ENCODE results near the gene ZNF644. TPM values are rescaled to one million over a fixed set of nuclear protein-coding genes. Genes with fewer than 3 reads are reported as not detected.

ZNF644 gene
- polyA plus RNA-seq, 1 of the 3 experiments (the other 2 are of a cell fraction): 5.6 TPM

DNA sequence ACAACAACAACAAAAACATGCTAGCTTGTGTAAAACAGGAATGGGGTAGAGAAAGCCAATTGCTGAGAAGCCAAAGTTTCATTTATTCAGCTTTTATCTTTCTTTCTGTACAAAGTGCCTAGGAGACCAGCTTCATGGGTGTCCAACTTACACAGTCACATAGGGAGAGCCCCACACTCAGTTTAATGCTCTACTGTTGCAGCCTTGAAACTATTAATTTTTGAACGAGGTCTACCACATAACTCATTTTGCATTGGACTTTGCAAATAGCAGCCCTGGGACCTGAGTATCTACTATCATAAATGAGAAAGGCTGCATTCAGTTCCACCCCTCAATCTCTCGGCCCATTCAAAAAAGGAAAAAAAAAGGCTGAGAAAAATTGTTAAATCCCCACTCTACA, 98.8 kb downstream of the ZNF644 start:
- CTCF ChIA-PET: interaction anchor here (0.9 kb wide), 1 partner anchor 13 kb away, joined by 3 read pairs; no protein-coding TSS in a partner anchor
- Histone ChIP-seq H3K9ac (no peak overlapping the region), H3K36me3 (replicated peaks in 1 of 2; ENCODE audit: control insufficient read depth in 1 of 2, insufficient read depth in 2 of 2, low read length in 1 of 2) (no peaks in the 10 kb centered on the region), H3K27ac (ENCODE audit: low read depth in 2 of 2, low read length in 1 of 2) (no peak overlapping the region), H3K79me2 (ENCODE audit: insufficient read depth) (peaks cover 91% of the 10 kb centered on the region), H3K4me3 (ENCODE audit: low read depth in 2 of 2, low read length in 1 of 2) (no peak overlapping the region), H3K9me3 (no peaks in the 10 kb centered on the region), H3K4me2 (no peak overlapping the region), H2AFZ (ENCODE audit: low read depth) (no peak overlapping the region), H3K27me3 (ENCODE audit: insufficient read depth) (no peaks in the 10 kb centered on the region), H3K4me1 (ENCODE audit: control insufficient read depth in 1 of 2, insufficient read depth in 2 of 2, low read depth in 1 of 2, low read length in 1 of 2) (peaks cover 0 to 11% of the 10 kb centered on the region in 2 experiments; a peak in 2 of 4 replicates), H4K20me1 (ENCODE audit: insufficient read depth) (peaks cover 55% of the 10 kb centered on the region), H3K9me2 (no peaks in the 10 kb centered on the region), H3F3A (replicated peaks; ENCODE audit: insufficient read depth) (no peaks in the 10 kb centered on the region)
- no peak for DNase-seq
- POLR2A ChIA-PET: no interaction called here
- WGBS (ENCODE audit: low lambda C conversion rate): 83% methylated on average over 2 of the region's 2 CpGs
- TF ChIP-seq, protein P1, sequence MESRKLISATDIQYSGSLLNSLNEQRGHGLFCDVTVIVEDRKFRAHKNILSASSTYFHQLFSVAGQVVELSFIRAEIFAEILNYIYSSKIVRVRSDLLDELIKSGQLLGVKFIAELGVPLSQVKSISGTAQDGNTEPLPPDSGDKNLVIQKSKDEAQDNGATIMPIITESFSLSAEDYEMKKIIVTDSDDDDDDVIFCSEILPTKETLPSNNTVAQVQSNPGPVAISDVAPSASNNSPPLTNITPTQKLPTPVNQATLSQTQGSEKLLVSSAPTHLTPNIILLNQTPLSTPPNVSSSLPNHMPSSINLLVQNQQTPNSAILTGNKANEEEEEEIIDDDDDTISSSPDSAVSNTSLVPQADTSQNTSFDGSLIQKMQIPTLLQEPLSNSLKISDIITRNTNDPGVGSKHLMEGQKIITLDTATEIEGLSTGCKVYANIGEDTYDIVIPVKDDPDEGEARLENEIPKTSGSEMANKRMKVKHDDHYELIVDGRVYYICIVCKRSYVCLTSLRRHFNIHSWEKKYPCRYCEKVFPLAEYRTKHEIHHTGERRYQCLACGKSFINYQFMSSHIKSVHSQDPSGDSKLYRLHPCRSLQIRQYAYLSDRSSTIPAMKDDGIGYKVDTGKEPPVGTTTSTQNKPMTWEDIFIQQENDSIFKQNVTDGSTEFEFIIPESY (IDR thresholded peaks at IDR 0.05; ENCODE audit: borderline replicate concordance, low read depth): no peak
- no peak for TF ChIP-seq TEAD4 (IDR thresholded peaks at IDR 0.05; ENCODE audit: borderline replicate concordance, insufficient read depth)
- TF ChIP-seq EP300 (IDR thresholded peaks at IDR 0.05; ENCODE audit: borderline replicate concordance in 1 of 2, low read depth in 1 of 2, low read length in 1 of 2): no peak
- TF ChIP-seq, protein P2, sequence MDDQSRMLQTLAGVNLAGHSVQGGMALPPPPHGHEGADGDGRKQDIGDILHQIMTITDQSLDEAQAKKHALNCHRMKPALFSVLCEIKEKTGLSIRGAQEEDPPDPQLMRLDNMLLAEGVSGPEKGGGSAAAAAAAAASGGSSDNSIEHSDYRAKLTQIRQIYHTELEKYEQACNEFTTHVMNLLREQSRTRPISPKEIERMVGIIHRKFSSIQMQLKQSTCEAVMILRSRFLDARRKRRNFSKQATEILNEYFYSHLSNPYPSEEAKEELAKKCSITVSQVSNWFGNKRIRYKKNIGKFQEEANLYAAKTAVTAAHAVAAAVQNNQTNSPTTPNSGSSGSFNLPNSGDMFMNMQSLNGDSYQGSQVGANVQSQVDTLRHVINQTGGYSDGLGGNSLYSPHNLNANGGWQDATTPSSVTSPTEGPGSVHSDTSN (IDR thresholded peaks at IDR 0.05): no peak
- TF ChIP-seq FOXJ3 (CRISPR knock-in tag; IDR thresholded peaks at IDR 0.05): no peak
- TF ChIP-seq NFIC (IDR thresholded peaks at IDR 0.05; ENCODE audit: borderline replicate concordance): no peak
- no peak for TF ChIP-seq ELF1 (IDR thresholded peaks at IDR 0.05)

DNA sequence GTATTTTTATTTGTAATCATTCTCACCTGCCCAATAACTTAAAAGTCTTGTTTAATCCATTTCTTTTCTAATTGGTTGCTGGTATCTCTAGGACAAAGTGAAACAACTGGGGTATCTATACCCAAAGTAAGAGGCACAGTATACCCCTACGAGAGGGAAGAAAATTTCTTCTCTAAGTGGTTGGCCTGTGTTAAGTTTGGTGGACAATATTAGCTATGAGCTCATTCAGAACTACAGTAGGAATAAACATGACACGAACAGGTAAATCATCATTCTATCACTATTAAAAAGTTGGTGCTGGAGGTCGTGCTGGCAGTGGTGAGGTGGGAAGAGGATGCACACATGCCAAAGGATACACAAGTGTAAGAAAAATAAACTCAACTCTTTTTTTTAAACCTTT, 99.6 kb downstream of the ZNF644 start:
- DNase-seq: no peak
- H3K79me2 ChIP-seq (ENCODE audit: insufficient read depth): peaks cover 92% of the 10 kb centered on the region
- H3K9me2 ChIP-seq: no peaks in the 10 kb centered on the region
- no peak overlapping the region for H3K27ac ChIP-seq (ENCODE audit: low read depth in 2 of 2, low read length in 1 of 2)
- 96% methylated on average over 3 of the region's 3 CpGs for WGBS (ENCODE audit: low lambda C conversion rate)
- H4K20me1 ChIP-seq (ENCODE audit: insufficient read depth): peaks cover 55% of the 10 kb centered on the region
- H3K4me3 ChIP-seq (ENCODE audit: low read depth in 2 of 2, low read length in 1 of 2): no peak overlapping the region
- no peak overlapping the region for H3K4me2 ChIP-seq
- no peak overlapping the region for H2AFZ ChIP-seq (ENCODE audit: low read depth)
- no peaks in the 10 kb centered on the region for H3F3A ChIP-seq (replicated peaks; ENCODE audit: insufficient read depth)
- H3K4me1 ChIP-seq (ENCODE audit: control insufficient read depth in 1 of 2, insufficient read depth in 2 of 2, low read depth in 1 of 2, low read length in 1 of 2): peaks cover 0 to 11% of the 10 kb centered on the region in 2 experiments; a peak in 2 of 4 replicates
- ChIA-PET POLR2A (no interaction called here), CTCF (interaction anchor here (0.9 kb wide), 1 partner anchor 14 kb away, joined by 3 read pairs; no protein-coding TSS in a partner anchor)
- H3K9ac ChIP-seq: no peak overlapping the region
- H3K9me3 ChIP-seq: no peaks in the 10 kb centered on the region
- peaks cover 0 to 2% of the 10 kb centered on the region in 2 experiments for H3K36me3 ChIP-seq (replicated peaks in 1 of 2; ENCODE audit: control insufficient read depth in 1 of 2, insufficient read depth in 2 of 2, low read length in 1 of 2)
- TF ChIP-seq, protein P3, sequence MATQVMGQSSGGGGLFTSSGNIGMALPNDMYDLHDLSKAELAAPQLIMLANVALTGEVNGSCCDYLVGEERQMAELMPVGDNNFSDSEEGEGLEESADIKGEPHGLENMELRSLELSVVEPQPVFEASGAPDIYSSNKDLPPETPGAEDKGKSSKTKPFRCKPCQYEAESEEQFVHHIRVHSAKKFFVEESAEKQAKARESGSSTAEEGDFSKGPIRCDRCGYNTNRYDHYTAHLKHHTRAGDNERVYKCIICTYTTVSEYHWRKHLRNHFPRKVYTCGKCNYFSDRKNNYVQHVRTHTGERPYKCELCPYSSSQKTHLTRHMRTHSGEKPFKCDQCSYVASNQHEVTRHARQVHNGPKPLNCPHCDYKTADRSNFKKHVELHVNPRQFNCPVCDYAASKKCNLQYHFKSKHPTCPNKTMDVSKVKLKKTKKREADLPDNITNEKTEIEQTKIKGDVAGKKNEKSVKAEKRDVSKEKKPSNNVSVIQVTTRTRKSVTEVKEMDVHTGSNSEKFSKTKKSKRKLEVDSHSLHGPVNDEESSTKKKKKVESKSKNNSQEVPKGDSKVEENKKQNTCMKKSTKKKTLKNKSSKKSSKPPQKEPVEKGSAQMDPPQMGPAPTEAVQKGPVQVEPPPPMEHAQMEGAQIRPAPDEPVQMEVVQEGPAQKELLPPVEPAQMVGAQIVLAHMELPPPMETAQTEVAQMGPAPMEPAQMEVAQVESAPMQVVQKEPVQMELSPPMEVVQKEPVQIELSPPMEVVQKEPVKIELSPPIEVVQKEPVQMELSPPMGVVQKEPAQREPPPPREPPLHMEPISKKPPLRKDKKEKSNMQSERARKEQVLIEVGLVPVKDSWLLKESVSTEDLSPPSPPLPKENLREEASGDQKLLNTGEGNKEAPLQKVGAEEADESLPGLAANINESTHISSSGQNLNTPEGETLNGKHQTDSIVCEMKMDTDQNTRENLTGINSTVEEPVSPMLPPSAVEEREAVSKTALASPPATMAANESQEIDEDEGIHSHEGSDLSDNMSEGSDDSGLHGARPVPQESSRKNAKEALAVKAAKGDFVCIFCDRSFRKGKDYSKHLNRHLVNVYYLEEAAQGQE (IDR thresholded peaks at IDR 0.05; ENCODE audit: low read depth, low read length): no peak
- TF ChIP-seq NFIC (IDR thresholded peaks at IDR 0.05; ENCODE audit: borderline replicate concordance): no peak
- no peaks in the 10 kb centered on the region for H3K27me3 ChIP-seq (ENCODE audit: insufficient read depth)
